Kidney epithelial cell (primary cell): Measurements from ENCODE around the gene FTO. TPM values are rescaled to one million over a fixed set of nuclear protein-coding genes. Genes with fewer than 3 reads are reported as not detected.

Experiments
- DNase-seq: peaks from one replicate; pipeline ENCODE4 v3.0.0-alpha.2; 2010; ENCODE audit warnings: low read depth
- H3K27me3 ChIP-seq: 2 replicates; pipeline ENCODE4 v1.6.0; 2011; ENCODE audit warnings: low read length; ENCODE audit not compliant: control insufficient read depth, insufficient read depth
- H3K36me3 ChIP-seq: 2 replicates; pipeline ENCODE4 v1.5.1; 2011; ENCODE audit warnings: low read length; ENCODE audit not compliant: control insufficient read depth, insufficient read depth
- H3K4me3 ChIP-seq: 2 replicates; pipeline ENCODE4 v1.5.1; 2011; ENCODE audit warnings: low read depth, mild to moderate bottlenecking, control low read depth, low read length
- total RNA-seq: library from RNA; depleted of rRNA; stranded (reverse); fragments of >200 nt; gene quantifications from 2 replicates; pipeline ENCODE4 v1.2.3, GENCODE V29; 2015
- TF ChIP-seq, protein P1 (sequence below): IDR thresholded peaks from 2 replicates; pipeline ENCODE4 v1.5.1; 2011; ENCODE audit warnings: mild to moderate bottlenecking, moderate library complexity, low read length, control low read depth, inconsistent platforms; ENCODE audit not compliant: insufficient read depth, poor library complexity, severe bottlenecking

Gene FTO
- total RNA-seq, 1 donor from 2014 or later = 66.9 TPM

DNA sequence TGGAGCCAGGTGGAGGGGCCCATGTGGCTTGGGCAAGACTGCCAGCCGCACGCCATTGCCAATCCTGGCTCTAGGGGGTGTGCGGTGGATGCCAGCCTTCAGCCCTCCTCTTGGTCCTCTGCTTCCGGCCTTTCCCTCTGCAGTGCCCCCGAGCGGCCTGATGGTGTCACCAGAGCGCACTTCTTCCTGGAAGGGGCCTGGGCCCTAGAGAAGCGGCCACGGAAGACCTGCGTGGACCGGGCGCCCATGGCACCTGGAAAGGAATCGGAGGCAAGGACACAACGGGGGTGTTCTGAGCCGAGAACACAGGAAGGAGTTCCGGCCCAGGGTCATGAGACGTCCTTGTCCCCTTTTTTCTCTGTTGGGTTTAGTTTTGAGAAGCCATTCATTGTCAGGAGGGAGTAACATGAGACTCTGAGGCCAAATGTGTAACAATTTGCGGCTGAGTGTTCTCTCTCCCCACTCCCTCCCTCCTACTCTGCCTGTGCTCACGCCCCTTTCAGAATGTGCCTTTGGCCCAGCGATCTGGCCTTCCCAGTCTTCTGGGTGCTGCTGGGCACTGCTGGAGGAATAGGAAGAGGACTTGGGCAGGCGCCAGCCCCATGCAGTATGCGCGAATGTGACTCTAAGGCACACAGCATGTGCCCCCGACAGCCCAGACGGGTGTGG lies 489.8 kb downstream of the FTO start:
- Histone ChIP-seq H3K36me3 (no peaks in the 10 kb centered on the region), H3K27me3 (no peaks in the 10 kb centered on the region), H3K4me3 (no peak overlapping the region)
- no peak for DNase-seq
- TF ChIP-seq, protein P1, sequence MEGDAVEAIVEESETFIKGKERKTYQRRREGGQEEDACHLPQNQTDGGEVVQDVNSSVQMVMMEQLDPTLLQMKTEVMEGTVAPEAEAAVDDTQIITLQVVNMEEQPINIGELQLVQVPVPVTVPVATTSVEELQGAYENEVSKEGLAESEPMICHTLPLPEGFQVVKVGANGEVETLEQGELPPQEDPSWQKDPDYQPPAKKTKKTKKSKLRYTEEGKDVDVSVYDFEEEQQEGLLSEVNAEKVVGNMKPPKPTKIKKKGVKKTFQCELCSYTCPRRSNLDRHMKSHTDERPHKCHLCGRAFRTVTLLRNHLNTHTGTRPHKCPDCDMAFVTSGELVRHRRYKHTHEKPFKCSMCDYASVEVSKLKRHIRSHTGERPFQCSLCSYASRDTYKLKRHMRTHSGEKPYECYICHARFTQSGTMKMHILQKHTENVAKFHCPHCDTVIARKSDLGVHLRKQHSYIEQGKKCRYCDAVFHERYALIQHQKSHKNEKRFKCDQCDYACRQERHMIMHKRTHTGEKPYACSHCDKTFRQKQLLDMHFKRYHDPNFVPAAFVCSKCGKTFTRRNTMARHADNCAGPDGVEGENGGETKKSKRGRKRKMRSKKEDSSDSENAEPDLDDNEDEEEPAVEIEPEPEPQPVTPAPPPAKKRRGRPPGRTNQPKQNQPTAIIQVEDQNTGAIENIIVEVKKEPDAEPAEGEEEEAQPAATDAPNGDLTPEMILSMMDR = peak; percentile 94

DNA sequence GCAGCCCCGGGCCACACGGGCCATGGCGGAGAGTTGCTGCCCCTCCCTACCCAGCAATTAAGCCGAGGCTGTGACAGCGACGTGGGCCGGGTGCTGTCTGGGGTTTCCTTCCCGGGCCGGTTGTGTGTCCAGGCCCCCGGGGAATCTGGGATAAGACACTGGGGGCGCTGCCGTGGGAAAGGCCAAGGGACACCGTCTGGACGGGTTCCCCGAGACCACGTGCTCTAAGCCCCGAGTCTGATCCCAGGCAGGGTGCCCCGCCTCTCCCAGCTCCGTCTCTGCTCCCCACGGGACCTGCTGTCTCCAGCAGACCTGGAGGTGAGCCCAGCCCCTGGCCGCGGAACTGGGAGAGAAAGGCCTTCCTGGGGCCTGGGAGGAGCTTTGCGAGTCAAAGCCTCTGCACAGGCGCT lies 490.4 kb downstream of the FTO start:
- no peak for DNase-seq
- no peaks in the 10 kb centered on the region for H3K27me3 ChIP-seq
- H3K4me3 ChIP-seq = no peak overlapping the region
- TF ChIP-seq, protein P1 = no peak
- H3K36me3 ChIP-seq = no peaks in the 10 kb centered on the region

DNA sequence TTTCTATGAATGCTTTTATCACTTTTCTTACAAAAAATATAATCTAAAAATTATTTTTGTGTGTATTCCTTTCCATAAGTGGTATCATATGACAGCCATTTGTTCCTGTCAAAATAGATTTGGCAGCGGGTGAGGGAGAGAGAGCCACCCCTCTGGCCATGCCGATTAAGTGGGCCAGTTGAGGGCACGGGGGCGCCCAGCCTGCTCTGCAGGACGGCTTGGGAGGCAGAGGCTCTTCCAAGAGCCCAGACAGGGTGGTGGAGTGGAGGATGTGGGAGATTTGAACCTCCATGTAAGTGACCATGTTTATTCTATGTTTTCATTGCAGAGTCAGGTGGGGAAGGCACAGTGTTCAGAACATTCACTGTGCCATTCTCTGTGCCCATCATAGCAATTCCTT lies 493.8 kb downstream of the FTO start:
- TF ChIP-seq, protein P1 = no peak
- Histone ChIP-seq H3K4me3 (no peak overlapping the region), H3K27me3 (no peaks in the 10 kb centered on the region), H3K36me3 (no peaks in the 10 kb centered on the region)
- no peak for DNase-seq

DNA sequence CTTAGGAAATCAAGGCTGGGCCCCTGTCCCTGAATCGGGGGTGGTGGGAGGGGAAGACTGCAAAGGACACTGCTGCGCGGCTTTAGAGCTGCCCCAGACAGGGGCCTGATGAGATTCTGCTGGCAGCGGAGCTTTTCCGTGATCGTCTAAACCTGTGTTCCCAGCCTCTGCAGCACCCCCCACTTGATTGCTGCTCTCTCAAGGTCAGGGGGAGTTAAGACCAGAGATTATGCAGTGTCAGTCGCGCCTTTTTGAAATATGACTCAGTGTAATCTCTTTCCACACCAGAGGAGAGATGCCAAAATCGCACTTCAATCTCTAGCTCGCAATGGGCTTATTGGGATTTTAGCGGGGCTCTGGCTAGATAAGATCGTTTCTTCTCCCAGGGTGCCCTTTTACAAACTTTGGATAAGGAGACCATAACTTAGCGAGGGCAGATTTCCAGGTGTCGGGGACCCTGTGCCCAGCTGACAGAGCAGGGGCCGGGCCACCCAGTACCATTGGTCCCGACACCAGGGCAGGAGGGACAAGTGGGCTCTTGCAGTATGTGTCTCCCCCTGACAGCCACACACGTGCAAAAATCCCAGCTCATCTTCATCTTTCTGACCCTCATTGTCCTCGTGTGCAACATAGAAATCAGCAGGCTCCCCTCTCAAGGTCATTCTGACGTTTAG lies 495.7 kb downstream of the FTO start:
- H3K36me3 ChIP-seq = no peaks in the 10 kb centered on the region
- H3K27me3 ChIP-seq = no peaks in the 10 kb centered on the region
- no peak overlapping the region for H3K4me3 ChIP-seq
- TF ChIP-seq, protein P1 = no peak
- DNase-seq = no peak

DNA sequence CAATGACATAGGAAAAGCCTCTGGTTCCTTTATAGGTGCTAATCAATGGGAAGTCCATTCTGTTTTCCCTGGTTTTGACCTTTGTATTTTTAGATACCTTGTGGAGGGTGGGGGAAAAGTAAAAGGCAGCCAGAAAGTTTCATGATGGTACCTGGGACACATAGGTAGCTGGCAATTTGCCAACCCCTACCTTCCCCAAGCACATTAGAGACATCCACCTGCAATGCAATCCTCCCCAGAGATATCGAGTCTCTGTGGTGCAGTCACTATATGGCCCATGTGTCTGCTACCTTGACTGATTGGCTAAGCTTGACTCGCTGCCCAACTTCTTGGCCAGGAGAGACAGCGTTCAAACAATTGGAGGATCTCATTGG lies 496.2 kb downstream of the FTO start:
- Histone ChIP-seq H3K27me3 (peaks cover 4% of the 10 kb centered on the region), H3K4me3 (no peak overlapping the region), H3K36me3 (no peaks in the 10 kb centered on the region)
- DNase-seq = no peak
- TF ChIP-seq, protein P1 = no peak
